Glutamatergic neuron (in vitro differentiated cells): ENCODE results near the gene LRRC43. TPM values are rescaled to one million over a fixed set of nuclear protein-coding genes. Genes with fewer than 3 reads are reported as not detected.

Experiments used
- DNase-seq: peaks from one replicate; pipeline ENCODE4 v3.0.0; 2022
- H3K27ac Mint-ChIP-seq: one replicate; pipeline ENCODE4 v1.8.0; 2020; ENCODE audit warnings: mild to moderate bottlenecking, mixed read lengths, inconsistent platforms; ENCODE audit not compliant: unreplicated experiment
- H3K27me3 Mint-ChIP-seq: one replicate; pipeline ENCODE4 v1.8.0; 2020; ENCODE audit warnings: mild to moderate bottlenecking, moderate library complexity, mixed read lengths, inconsistent platforms; ENCODE audit not compliant: unreplicated experiment
- H3K36me3 Mint-ChIP-seq: one replicate; pipeline ENCODE4 v1.8.0; 2020; ENCODE audit warnings: mild to moderate bottlenecking, mixed read lengths, inconsistent platforms; ENCODE audit not compliant: unreplicated experiment
- H3K4me1 Mint-ChIP-seq: one replicate; pipeline ENCODE4 v1.8.0; 2020; ENCODE audit warnings: mild to moderate bottlenecking, low read depth, mixed read lengths, inconsistent platforms; ENCODE audit not compliant: unreplicated experiment
- H3K4me3 Mint-ChIP-seq: one replicate; pipeline ENCODE4 v1.8.0; 2020; ENCODE audit warnings: mild to moderate bottlenecking, mixed read lengths, inconsistent platforms; ENCODE audit not compliant: unreplicated experiment
- H3K9me3 Mint-ChIP-seq: one replicate; pipeline ENCODE4 v1.8.0; 2020; ENCODE audit warnings: mild to moderate bottlenecking, moderate library complexity, mixed read lengths, inconsistent platforms; ENCODE audit not compliant: unreplicated experiment
- CTCF ChIP-seq: fragments of 200-600 bp; sonication (generic); IDR thresholded peaks from one replicate; pipeline ENCODE4 v1.5.0; 2021; ENCODE audit not compliant: partially characterized antibody, unreplicated experiment
- total RNA-seq: library from RNA; stranded (reverse); fragmentation: NEBNext Ultra II Directional; extraction: Animal tissue kit (Norgen Biotek cat#: 25700); gene quantifications from one replicate; pipeline ENCODE4 v1.2.1, GENCODE V29; 2021; ENCODE audit not compliant: unreplicated experiment

The LRRC43 gene
- total RNA-seq, 1 donor from 2014 or later: 4.3 TPM

GRCh38 chr12:122190842-122191668 is 8.1 kb downstream of the LRRC43 start:
- no peaks in the 10 kb centered on the region for H3K27me3 Mint-ChIP-seq
- peak; percentile 82 for DNase-seq
- no peak overlapping the region for H3K27ac Mint-ChIP-seq
- peak; percentile 75 for TF ChIP-seq CTCF
- peaks cover 14% of the 10 kb centered on the region for H3K36me3 Mint-ChIP-seq
- peaks cover 5% of the 10 kb centered on the region for H3K9me3 Mint-ChIP-seq
- H3K4me1 Mint-ChIP-seq: no peaks in the 10 kb centered on the region
- peak overlapping the region; percentile 11 for H3K4me3 Mint-ChIP-seq

DNA sequence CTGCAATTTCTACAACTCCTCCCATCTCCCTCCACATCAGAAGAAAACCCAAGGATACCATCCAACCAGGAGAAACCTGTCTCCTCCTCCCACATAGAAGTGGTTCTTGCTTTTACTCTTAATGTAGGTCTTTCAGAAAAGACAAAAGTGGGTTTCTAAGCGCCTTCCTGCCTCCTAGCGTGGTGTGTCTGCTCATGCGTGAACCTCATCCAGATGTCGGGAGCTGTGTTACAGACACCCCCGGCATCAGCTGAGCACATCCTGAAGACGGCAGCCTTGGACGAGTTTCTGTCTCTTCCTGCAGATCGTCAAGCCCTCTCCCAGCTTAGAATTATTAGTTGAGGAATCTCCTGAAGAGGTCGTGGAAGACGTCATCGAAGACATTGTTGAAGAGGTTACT is 9.5 kb downstream of the LRRC43 start:
- Mint-ChIP-seq H3K36me3 (peaks cover 14% of the 10 kb centered on the region), H3K4me3 (no peak overlapping the region), H3K27ac (no peak overlapping the region), H3K27me3 (no peaks in the 10 kb centered on the region), H3K9me3 (peaks cover 5% of the 10 kb centered on the region), H3K4me1 (no peaks in the 10 kb centered on the region)
- no peak for DNase-seq
- no peak for TF ChIP-seq CTCF

DNA sequence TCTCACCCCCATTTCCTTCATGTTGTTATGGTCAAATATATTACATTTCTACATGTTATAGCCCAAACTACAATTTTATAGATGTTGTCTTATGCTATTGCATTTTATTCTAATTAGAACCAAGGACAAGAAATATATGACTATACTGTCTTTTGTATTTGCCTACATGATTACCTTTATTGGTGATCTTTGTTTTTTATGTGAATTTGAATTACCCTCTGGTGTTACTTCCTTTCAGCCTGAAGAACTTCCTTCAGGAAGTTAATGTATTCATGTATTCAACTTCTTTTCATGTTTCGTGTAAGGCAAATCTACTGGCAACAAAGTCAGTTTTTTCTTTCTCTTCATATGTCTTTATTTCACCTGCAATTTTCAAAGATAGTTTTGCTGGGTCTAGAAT is 11.9 kb downstream of the LRRC43 start:
- no peak for TF ChIP-seq CTCF
- H3K4me3 Mint-ChIP-seq: no peak overlapping the region
- no peaks in the 10 kb centered on the region for H3K27me3 Mint-ChIP-seq
- no peak overlapping the region for H3K27ac Mint-ChIP-seq
- peaks cover 8% of the 10 kb centered on the region for H3K9me3 Mint-ChIP-seq
- peaks cover 14% of the 10 kb centered on the region for H3K36me3 Mint-ChIP-seq
- H3K4me1 Mint-ChIP-seq: no peaks in the 10 kb centered on the region
- no peak for DNase-seq

- H3K36me3 Mint-ChIP-seq: peaks cover 14% of the 10 kb centered on the region
- peak overlapping the region; percentile 25 for H3K4me3 Mint-ChIP-seq
- no peaks in the 10 kb centered on the region for H3K27me3 Mint-ChIP-seq
- no peak for DNase-seq
- H3K9me3 Mint-ChIP-seq: peaks cover 8% of the 10 kb centered on the region
- H3K4me1 Mint-ChIP-seq: no peaks in the 10 kb centered on the region
- no peak for TF ChIP-seq CTCF
- H3K27ac Mint-ChIP-seq: no peak overlapping the region
Observed at GRCh38 chr12:122195405-122195804, 12.5 kb downstream of the LRRC43 start.

GRCh38 chr12:122197612-122197966 is 14.7 kb downstream of the LRRC43 start:
- Mint-ChIP-seq H3K36me3 (peaks cover 14% of the 10 kb centered on the region), H3K27me3 (no peaks in the 10 kb centered on the region)
- TF ChIP-seq CTCF: no peak

More at GRCh38 chr12:122197612-122197966, 14.7 kb downstream of the LRRC43 start:
- no peak for DNase-seq
- Mint-ChIP-seq H3K4me1 (no peaks in the 10 kb centered on the region), H3K4me3 (no peak overlapping the region), H3K9me3 (peaks cover 8% of the 10 kb centered on the region), H3K27ac (no peak overlapping the region)
